ENCODE data around the gene SKP2.
A peak's percentile ranks its signal among the peaks of the same experiment; 100 is the strongest.
"Not testable (repeated sequence)": the region's sequence is repeated elsewhere in the genome, so short reads cannot be mapped to it uniquely, and the experiment has no call there.

The SKP2 gene

GRCh38 chr5:36151434-36152323, at the start of gene SKP2, which contains the start of gene LMBRD2:
Gene SKP2 (plus strand): TSS chr5:36152111. CDS start chr5:36152263, 152 bp downstream.
Gene LMBRD2 (minus strand): TSS chr5:36151887. CDS start chr5:36143349, 8,538 bp downstream.
- peak; percentile 99 for DNase-seq

- no peak for DNase-seq
Measured at GRCh38 chr5:36105819-36106218, 46.1 kb upstream of the SKP2 start.

- DNase-seq: no peak
Measured at GRCh38 chr5:36108758-36109460, 43.0 kb upstream of the SKP2 start.

DNA sequence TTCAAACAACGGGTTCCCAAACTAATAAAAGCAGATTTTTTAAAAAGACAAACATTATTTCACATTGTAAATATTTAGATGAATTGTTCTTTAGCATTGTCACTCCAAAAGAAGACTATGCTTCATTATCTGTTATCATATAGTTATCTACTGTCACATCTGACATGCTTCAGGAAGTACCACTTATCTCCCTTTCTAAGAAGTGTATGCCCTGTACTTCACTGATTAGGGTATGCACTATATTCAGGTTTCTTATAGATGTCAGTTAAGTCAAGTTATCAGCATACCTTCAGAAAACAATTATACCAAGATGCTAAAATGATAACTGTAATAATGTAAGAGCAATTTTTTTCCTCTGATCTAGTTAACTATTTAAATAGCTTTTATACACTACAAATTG, 40.7 kb upstream of the SKP2 start:
- DNase-seq: no peak

DNA sequence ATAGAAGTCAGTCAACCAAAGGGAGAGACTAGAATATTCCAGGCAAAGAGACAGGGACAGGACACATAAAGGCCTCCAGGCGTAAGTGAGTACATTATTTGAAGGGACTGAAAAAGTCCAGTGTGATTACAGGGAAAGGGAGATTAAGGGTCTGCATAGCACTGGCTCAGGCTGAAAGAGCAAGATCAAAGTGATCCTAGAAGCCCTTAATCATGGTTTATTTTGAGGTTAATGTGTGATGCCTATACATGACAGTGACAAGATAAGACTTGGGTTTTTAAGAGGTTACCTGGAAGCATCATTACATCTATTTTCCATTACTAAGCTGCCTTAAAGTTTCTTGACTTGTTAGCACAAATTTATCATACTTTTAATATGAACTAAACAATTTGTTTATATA, 26.0 kb upstream of the SKP2 start:
- DNase-seq: no peak

DNA sequence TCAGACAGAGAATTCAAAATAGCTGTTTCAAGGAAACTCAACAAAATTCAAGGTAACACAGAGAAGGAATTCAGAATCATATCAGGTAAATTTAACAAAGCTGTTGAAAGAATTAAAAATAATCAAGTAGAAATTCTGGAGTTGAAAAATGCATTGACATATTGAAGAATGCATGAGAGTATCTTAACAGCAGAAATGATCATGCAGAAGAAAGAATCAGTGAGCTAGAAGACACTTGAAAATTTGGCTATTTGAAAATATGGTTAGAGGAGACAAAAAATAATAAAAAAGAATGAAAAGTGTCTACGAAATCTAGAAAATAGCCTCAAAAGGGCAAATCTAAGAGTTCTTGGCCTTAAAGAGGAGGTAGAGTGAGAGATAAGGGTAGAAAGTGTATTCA, 23.1 kb upstream of the SKP2 start:
- no peak for DNase-seq

- not testable (repeated sequence) for DNase-seq
Measured at GRCh38 chr5:36129666-36130065, 22.2 kb upstream of the SKP2 start.

DNA sequence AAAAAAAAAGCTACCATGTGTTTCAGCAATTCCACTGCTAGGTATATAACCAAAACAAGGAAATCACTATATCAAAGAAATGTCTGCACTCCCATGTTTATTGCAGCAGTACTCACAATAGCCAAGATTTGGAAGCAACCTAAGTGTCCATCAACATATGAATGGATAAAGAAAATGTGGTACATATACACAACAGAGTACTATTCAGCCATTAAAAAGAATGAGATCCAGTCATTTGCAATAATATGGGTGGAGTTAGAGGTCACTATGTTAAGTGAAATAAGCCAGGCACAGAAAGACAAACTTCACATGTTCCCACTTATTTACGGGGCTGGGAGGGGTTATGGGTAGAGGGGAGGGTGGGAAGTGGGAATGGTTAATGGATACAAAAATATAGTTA, 18.9 kb upstream of the SKP2 start:
- DNase-seq: not testable (repeated sequence)

DNA sequence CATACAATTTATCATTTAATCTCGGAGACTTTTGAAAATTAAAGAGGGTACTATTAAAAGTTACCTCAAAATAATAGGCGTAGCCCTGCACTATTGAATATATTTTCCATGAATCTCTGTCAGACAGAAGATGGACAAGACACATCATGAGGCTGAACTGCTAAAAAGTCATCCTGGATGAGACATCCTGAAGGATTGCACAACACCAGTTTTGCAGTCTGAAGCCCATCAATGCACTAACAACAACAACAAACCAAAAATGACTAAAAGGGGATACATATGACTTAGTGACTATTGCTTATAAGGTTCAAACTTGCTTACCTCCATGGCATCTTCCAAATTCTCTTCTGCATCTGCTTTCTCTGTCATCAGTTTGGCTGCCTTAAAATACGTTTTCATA, 15.9 kb upstream of the SKP2 start:
- DNase-seq: no peak

DNA sequence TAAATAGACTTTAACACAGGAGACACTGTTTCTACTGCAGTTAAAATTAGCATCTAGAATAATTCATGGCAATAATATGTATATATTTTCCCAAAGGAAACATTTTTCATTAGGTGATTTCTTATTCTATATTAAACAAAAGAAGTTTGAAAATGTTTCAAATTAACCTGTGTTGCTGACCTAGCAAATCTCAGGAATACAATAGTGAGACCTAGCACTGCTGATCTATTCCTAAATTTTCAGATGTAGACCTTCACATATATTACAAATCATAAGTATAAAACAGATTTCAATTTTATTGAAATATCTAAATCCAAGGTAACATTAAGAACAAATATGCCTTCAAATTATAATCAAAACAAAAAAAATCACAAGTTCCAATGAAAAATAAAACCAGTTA, 15.3 kb upstream of the SKP2 start:
- DNase-seq: no peak

- DNase-seq: no peak
Measured at GRCh38 chr5:36138900-36139683, 12.8 kb upstream of the SKP2 start.

DNA sequence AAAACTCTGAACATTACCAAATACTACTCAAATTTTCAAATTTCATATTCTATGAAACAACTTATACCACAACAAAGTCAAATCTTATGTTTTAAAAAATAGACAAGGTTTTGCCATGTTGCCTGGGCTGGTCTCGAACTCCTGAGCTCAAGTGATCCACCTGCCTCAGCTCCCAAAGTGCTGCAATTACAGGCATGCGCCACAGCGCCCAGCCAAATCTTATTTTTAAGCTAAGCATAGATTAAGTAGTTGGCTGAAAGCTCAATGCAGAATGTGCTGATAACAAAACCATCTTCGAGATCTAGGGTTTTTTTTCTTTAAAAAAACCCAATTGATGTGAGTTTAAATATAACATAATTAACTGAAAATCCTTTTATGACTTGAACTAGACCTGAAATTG, 6.6 kb upstream of the SKP2 start:
- no peak for DNase-seq

DNA sequence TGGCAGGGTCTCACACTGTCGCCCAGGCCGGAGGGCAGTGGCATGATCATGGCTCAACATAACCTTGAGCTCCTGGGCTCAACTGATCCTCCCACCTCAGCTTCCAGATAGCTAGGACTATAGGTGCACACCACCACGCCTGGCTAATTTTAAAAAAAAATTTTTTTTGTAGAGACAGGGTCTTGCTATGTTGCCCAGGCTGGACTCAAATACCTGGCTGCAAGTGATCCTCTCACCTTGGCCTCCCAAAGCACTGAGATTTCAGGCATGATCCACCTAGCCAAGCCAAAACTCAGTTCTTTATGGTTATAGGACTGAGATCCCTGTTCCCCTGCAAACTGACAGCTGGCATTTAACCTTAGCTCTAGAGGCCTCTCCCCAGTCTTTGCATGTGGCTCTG, 5.5 kb upstream of the SKP2 start:
- no peak for DNase-seq

DNA sequence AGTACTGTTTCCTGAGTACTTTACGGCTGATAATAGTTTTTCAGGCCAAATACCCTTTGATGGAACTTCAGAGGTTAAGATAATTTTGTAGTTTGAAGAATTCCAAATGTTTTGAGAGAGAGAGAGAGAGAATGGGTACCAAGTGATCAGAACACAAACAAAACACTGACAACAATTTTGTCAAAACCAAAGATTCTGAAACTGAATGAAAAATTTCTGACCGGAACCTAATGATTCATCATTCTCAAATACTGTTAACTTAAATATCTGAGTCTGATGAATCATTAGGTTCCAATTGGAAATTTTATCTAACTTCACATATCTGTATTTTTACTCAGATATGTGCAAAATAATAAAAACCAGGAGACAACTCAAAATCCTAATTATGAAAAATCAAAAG, 4.2 kb upstream of the SKP2 start:
- DNase-seq: no peak

GRCh38 chr5:36150676-36151433, 1.1 kb upstream of the SKP2 start:
- DNase-seq: peak; percentile 70

DNA sequence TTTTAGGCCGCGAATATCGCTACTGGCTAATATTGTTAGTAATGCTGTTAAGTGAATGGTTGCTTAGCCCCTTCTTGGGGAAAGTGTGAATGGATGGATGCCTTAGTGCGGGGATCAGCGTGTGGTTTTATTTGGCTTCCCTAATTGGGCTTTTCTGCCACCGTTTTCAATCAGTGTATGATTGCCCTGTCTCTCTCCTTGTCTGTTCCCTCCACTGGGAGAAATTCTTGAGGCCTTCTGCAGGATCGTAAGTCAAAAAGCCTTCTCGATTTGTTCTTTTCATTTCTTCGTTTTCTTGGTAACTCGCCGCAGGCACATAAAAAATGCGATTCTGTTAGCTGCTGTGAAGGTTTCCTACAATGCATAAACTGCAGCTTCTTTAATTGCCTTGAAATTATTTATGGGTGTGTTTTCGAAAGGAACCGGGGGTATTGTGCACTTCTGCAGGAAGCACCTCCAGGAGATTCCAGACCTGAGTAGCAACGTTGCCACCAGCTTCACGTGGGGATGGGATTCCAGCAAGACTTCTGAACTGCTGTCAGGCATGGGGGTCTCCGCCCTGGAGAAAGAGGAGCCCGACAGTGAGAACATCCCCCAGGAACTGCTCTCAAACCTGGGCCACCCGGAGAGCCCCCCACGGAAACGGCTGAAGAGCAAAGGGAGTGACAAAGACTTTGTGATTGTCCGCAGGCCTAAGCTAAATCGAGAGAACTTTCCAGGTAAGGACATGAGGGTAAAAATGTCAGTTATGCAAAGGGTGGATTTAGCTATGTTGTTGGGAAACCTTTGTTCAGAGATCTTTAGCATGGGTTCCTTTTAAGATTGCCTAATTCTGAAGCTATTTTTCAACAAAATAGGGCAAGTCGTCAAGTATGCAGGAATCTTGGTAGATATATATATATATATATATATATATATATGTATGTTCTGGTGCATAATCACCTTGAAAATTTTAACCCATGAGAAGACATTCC, 700 bp downstream of the SKP2 start:
- peak; percentile 44 for DNase-seq

- DNase-seq: no peak
Measured at GRCh38 chr5:36153298-36153677, 1.4 kb downstream of the SKP2 start.

- no peak for DNase-seq
Measured at GRCh38 chr5:36153726-36154125, 1.8 kb downstream of the SKP2 start.

DNA sequence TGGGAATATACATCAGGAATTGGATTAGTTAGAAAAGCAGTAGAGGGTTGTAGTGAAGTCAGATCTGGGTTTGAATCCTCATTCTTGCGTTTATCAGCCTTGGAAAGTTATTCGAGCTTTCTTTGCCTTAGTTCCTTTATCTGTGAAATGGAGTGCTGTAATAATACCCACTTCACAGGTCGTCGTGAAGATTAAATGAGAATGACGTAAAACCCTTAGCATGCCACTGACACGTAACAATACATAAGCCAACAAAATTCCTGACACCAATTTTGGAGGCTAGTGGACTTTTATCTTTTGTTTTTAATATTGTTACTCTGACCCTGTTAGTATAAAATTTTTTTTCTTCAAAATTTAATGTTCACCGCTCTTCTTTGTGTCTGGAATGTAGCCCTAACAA, 3.4 kb downstream of the SKP2 start:
- no peak for DNase-seq

DNA sequence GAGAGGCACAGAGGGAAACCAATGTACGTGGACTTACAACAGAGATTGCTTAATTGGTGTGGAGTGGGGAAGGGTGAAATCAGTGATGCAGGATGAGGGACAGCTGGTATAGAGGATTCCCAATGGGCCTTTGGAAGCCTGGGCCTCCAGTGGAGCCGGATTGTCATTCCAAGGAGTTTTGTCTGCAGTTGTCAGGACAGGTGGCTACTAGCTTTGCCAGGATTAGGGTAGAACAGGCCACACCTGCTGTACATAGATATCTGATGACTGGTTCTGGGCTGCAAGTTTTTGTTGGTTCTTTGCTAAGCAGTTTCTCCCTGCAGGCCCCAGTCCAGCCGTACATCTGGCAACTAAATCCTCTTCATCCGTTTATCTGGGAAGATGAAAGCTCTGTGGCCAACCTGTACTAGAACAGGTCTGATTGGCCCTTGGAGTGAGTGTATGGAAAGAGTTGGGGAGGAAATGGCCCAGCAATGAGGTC, 4.2 kb downstream of the SKP2 start:
- no peak for DNase-seq

DNA sequence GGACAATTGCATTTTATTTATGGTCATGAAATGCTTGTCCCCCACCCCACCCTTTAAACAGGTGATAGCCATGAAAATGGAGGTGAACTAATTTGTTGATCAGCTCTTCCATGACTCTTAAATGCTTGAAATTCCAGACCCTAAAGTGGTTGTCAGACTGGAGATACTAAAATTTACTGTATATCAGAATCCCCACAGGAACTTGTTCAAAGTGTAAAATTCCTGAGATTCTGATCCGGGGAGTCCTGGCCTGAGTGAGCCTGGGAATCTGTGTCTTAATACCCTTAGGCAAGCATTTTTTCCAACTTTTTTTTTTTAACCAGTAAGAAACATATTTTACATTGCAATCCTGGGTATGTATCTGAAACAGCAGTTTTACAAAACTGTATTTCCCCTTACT, 4.7 kb downstream of the SKP2 start:
- no peak for DNase-seq
